ENCODE data around the gene ST6GALNAC3.
A peak's percentile ranks its signal among the peaks of the same experiment; 100 is the strongest.
"Not testable (repeated sequence)": the region's sequence is repeated elsewhere in the genome, so short reads cannot be mapped to it uniquely, and the experiment has no call there.

ST6GALNAC3 gene

DNA sequence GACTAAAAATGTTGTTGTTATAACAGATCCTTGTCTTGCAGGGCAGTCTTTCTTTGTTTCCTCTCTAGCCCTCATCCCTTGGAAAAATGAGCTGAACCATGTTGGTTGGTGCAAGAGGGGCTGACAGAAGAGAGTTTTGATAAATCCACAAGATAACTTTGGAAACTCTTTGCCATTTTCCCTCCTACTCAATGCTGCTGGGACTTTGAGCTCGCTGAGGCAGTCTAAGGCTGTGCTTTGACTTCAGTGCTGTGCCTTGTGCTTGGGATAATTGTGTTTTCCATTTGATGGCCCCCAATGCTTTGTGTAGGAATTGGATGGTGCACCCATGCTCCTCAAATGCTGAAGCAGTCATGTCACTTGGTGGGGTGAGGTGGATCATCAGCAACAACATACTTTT, 31.7 kb downstream of the ST6GALNAC3 start:
- no peak for DNase-seq

DNA sequence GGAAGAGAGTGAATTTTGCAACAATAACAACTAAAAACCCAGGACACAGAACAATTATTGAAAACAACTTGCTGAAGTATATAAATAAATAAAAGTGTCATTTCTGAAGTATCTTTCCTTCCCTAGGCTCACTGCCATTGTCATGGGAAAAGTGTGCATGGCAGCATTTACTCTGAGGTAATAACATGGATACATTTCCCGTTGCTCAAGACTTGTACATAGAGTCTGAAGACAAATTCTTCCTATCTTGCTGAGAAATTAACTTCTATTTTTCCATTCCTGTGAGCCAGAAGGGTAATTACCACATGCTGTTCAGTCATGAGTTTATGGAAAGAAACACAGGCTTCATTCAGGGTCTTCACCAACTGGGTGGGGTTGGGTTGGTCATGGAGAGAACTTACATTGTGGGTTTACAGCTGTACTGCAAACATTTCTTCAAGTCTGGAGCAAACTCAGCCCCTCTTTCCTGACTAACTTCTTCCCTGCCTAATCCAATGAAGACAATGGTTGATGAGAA, 32.2 kb downstream of the ST6GALNAC3 start:
- no peak for DNase-seq

DNA sequence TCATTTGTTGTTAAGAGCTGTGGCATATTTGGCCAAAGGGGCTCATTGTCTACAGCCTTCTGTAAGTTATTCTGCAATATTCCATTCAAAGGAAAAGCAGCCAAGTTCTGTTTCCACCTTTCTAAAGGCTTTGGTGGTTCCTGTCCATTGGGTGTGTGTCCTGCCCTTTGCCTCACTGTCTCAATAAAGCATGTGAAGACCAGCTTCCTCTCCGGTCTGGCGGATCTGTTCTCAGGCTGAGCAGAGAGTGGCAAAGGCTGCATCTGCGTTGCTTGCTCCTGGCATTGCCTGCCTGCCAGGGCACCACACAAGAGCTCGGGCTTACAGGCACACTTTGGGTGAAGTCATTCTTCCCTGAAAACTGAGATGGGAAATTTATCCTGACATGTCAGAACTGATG, 34.9 kb downstream of the ST6GALNAC3 start:
- DNase-seq: peak in 14 of 58 donors; percentile 1 to 23 (median 8)

DNA sequence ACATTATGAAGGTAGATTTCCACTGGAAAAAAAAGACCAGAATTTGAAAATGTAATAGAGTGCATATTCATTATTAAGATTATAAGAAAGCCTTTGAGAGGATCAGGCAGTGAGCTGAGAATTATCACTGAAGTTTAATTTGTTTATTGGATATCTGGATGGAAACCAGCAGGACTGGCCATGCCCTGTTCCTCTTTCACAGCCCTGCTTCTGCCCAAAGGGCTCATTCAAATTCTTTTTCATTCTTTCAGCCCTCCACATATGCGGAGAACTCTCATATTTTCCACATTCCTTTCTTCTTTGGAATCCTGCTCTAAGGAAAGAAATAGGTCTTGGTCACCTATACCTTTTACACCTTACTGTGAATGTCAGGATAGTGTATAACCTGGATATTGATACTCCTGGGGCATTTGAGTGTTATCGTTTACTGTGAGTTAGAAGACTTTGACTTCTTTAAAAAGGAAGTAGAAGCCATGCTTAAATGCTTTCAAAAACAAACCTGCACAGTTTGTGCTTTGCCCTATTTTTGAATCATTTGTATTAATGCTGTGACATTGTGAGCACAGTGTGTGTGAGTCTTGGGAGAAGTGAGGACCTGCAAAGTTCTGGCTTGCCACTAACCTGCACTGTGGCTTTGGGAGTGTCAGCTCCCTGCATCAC, 35.5 kb downstream of the ST6GALNAC3 start:
- DNase-seq: no peak

DNA sequence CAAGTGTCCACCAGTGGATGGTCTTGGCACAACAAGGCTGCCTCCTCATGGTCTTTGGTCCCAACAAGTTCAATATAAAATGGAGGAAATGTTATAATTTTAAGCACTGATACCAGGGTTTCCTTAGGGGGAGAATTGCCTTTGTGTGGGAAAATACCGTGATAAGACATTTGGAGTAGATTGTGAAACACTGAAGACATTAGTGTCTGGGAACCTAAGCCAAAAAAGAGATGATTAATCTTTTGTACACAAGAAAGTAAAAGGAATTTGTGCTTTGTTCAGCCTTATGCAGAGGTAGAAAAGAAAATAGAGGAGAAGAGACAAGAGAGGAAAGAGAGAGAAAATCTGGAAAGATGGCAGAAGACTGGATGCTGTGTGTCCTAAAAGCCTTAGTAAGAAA, 36.1 kb downstream of the ST6GALNAC3 start:
- no peak for DNase-seq

DNA sequence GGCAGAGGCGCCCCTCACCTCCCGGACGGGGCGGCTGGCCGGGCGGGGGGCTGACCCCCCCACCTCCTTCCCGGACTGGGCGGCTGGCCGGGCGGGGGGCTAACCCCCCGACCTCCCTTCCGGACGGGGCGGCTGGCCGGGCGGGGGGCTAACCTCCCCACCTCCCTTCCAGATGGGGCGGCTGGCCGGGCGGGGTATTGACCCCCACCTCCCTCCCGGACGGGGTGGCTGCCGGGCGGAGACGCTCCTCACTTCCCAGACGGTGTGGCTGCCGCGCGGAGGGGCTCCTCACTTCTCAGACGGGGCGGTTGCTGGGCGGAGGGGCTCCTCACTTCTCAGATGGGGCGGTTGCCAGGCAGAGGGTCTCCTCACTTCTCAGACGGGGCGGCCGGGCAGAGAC, 37.8 kb downstream of the ST6GALNAC3 start:
- not testable (repeated sequence) for DNase-seq

DNA sequence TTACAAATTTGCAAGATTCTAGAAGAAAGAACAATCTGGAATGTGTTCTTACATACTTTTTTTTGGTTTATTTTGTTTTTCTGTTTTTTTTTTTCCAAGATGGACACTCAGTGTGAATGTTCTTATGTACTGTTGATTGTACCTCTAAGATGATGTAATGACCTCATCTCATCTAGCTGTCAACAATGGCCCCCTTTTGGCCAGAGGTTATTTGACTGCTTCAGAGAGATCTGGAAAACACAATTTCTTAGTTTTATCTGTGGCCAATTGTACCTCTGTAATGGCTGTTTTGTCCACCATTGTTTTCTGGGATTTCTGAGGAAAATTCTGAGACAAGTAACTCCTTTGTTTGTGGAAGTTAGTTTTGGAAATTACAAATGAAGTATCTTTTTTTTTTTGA, 38.9 kb downstream of the ST6GALNAC3 start:
- DNase-seq: no peak

DNA sequence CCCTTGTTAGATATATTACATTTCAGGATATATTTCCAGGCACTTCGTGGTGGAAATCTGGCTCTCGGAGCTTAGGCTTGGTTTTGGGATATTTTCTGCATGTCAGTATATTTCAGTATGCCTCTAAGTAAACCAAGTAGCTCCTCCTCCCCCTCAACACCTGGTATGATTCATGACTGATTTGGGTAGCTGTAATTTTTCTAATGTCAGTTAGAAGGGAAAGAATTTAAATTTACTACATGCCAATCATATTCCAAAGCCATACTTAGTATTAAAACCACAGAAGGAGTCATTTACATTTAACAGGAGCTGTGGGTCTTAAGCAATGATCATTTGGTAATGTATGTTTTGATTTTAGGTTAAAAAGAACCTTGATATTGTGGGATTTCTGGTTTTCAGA, 40.6 kb downstream of the ST6GALNAC3 start:
- DNase-seq: peak in 1 of 58 donors; percentile 39

DNA sequence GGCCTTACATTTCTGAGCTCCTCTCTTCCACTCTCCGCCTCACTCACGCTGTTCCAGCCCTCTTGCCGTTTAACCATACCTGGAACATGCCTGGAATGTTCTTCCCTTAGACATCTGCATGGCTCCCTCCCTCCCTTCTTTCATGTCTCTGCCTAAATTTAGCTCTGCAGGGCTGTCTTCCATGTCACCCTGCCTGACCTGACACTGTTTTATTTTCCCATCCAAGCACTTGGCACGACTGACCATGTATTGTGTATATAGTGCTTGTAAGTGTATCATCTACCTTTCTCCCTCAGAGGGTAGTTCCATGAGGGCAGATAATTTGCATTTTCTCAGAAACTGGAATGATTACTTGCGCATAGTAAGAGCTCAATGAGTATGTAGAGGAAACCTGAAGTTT, 47.3 kb downstream of the ST6GALNAC3 start:
- no peak for DNase-seq

DNA sequence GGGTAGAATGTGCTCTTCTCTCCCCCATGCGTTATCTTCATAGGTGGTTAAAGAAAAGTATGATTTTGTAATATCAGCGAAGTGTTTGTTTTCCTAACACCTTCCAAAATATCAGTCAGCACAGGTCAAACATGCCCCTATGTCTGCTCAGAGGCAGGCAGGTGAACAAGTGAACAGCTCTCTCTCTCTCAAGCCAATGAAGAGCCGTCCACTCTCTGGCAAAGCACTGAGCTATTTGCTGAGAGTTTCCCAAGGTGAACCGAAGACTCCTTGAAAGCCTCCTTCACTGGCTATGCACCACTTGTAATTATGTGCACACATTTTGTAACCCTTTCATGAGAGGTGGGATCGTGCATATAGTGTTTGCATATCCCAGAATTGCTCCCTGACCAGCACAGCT, 47.7 kb downstream of the ST6GALNAC3 start:
- no peak for DNase-seq

DNA sequence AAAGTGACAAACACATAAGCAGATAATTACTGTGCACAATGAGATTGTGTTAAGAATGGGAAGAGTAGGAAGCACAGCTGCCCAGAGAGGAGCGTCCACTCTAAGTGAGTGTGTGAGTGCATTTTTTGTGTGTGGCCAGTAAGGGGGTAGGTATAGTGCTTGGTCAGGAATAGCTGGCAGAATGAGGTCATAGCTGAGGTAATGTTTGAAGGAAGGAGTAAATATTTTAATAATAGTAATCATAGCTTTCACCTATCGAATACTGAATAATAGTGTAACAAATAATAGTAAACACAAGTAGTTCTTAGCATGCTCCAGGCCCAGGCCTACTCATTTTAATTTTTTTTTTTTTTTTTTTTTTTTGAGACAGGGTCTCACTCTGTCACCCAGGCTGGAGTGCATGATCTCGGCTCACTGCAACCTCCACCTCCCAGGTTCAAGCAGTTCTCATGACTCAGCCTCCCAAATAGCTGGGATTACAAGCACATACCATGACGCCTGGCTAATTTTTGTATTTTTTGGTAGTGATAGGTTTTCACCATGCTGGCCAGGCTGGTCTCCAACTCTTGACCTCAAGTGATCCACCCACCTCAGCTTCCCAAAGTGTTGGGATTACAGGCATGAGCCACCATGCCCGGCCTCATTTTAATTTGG, 49.0 kb downstream of the ST6GALNAC3 start:
- not testable (repeated sequence) for DNase-seq

DNA sequence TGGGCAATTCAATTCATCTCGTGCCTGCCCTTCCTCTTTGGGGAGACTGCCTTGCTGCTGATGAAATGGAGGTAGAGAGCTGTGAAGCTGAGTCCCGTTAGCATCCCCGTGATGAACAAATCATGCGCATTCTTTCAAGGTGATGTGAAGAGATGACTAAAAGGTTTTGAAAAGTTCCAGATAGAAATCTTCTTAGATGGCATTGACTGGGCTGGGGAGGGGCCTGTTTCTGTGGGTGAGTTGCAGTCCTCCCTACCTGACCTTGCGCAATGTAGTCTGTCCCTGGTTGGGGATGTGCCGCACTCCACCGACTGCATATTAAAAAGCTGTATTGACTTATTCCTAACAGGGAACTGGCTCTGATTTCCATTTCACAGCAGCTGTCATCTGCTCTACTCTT, 49.6 kb downstream of the ST6GALNAC3 start:
- no peak for DNase-seq

DNA sequence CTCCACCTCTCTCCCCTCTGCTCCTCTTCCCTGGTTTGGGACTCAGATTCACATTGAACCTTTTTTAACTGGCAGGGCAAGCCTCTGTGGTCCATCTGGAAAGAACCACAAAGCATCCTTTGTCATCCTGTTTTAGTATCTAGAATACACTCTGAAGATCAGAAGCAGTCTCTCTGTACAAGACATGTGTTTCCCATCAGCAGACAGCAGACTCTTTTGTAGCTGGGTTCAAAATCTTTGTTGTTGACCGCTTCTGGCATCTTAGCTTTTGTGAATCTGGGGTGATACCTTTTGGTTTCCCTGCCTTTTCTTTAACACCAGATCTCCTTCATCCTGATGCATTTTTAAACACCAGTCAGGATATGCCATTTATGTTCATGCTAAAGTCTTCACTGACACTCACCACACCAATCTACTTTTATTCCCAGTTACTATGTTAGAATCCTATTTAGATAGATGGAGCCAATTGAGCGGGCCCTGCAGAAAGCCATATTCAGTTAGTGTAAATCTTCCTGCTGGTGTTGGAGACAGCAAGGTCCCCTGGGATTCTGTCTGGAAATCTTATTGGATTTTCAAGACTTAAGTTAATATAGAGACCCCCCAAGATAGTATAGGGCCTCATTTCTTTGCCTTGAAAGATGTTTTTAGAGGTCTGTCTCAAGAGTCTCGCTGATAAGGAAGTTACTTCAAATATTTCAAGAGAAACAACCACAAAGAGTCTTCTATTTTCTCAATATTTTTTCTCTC, 51.1 kb downstream of the ST6GALNAC3 start:
- no peak for DNase-seq

DNA sequence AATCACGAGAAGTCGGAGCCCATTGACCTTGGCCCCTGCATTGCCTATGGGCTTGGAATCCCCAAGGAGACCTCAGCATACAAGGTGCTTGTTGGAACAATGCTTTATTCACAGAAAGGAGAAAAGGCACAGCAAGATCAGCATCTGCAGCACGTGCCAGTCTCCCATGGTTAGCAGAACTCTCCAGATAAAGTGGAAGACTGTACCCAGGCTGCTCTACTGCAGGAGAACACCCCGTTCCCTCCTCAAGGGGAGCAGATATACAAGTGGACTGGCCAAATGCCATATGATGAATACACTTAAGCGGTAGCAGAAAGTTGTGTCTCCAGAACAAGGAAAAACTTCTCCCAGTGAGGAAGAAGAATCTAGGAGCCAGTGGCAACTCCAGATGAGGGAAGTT, 53.5 kb downstream of the ST6GALNAC3 start:
- no peak for DNase-seq

DNA sequence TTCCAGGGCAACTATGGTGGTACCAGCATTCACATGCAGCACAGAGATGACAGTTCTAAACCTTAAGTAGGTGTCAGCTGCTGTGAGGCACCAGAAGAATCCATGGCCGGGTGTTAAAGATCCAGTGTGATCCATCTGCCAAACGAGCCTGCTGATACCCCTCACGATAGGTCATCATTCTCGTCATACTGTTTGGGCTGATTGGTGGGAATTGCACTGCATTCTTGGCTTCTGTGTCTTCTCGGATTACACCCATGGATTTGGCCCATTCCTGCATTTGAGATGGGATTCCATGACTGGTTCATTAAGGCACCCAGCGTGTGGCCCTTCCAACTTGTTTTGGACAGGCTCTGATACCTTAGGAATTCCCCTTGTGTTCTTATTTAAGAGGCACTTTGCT, 55.2 kb downstream of the ST6GALNAC3 start:
- no peak for DNase-seq

DNA sequence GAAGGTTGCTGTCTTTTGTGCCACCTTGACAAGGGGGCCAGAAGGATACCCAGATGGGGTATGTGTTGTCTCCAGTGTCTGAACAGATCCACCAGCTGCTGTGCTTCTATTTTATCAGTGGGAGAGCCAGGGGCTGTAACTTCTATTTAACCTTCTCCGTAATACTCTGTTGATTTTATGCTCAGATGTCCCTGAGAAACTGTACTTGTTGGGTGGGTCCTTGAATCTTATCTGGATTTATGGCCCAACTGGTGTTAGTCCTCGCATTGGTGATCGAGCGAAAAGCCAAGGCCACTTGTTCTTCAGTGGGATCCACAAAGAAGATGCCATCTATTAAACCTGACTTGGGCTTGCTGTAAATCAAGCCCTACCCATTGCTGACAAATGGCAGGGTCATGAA, 56.4 kb downstream of the ST6GALNAC3 start:
- DNase-seq: no peak

DNA sequence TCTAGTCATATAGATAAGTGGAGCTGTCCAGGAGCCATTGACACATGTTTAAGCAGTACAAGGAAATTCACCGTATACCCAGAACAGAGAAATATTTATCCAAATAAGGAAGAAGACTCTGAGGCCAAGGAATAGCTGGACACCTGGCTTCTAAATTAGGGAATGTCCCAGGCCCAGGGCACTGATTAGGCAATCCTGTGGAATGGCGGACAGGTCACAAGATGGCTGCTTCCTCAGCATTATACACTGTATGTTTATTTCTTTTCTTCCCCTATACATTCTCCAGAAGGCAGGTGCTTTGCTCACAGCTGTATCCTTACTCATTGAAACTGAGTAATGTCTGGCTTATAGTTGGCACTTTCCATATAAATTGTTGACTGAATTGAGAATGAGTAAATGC, 59.4 kb downstream of the ST6GALNAC3 start:
- no peak for DNase-seq

DNA sequence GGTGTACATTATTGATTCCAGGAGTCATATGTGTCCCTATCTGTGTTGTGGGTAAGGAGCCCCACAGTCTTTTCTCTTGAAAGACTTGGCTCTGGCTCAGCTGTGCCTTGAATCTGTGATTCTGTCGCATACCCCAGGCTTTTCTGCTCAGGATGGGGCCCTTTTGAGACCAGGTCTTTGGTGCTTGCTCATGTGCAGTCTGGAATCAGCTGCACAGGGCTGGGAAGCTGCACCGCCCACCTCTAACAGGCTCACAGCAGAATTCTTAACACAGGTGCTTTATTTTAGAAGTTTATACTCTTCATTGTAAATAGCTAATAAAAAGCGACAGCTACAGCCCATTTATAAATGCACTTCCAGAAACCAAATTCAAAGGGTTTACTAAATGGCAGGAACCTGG, 61.3 kb downstream of the ST6GALNAC3 start:
- no peak for DNase-seq

DNA sequence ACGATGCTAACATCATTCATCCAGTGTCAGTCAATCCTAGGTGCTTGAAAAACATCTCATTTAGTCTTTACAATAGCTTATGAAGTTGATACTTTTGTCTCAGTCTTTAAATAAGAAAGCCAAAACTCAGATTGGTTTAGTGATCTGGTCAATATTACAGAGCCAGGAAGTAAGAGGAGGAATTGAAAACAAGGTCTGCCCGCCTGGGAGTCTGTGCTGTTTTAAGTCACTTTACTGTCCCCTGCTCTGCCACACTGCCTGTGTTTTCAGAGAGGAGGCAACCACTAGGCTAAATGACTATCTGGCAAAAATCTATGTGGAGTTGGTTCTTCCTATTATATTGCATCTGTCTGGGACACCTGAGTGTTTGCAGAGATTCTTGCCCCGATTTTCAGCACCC, 62.3 kb downstream of the ST6GALNAC3 start:
- no peak for DNase-seq

DNA sequence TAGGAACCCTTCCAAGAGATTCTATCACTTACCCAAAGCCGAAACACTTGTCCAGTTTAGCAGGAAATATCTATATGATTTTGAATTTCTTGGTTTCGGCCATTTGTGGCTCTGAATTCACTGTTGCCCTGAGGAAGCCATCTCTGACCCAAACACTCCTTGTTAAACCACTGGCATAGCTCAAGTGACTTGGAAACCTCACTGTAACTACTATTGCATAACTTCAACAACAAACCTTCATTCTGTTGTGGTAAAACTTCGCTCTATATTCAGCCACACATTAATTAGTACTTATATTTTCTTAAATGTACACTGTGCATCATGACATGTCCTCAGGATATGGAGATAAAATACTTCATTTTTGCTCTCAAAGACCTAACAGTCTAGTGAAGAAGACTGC, 63.2 kb downstream of the ST6GALNAC3 start:
- no peak for DNase-seq

DNA sequence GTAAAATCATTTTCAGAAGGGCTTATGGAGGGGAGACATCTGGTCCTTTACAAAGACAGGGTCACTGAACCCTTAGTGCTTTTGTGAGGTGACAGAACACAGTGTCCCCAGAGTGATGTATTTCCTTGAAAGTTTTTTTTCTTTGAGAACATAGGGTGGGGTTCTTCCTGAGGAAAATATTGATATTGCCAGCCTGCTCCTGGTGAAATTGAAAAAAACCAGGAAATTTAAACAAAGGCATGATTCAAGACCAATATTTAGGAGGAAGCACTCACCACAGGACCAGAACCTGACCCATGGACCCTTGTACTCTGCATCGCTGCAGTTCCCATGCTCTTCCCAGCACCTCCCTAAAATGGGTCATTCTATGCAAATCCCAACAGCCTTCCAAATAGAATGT, 63.7 kb downstream of the ST6GALNAC3 start:
- DNase-seq: no peak

DNA sequence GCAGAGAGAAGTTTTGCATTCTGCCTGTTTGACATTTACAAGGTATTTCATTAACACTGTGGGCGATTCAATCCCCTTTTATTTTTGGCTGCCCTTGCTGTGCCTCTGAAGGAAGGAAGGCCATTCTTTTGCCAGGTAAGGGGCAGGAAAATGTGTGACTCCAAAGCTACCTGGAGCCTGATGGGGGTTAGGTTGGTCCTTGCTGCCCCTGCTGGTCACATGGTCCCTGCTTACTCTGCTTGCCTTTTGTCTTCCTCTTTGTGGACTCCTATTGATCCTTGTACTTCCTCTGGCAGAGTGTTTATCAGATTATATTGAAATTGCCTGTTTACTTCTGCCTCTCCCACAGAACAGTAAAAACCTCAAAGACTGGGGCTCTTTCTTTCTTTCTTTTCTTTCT, 65.7 kb downstream of the ST6GALNAC3 start:
- no peak for DNase-seq

DNA sequence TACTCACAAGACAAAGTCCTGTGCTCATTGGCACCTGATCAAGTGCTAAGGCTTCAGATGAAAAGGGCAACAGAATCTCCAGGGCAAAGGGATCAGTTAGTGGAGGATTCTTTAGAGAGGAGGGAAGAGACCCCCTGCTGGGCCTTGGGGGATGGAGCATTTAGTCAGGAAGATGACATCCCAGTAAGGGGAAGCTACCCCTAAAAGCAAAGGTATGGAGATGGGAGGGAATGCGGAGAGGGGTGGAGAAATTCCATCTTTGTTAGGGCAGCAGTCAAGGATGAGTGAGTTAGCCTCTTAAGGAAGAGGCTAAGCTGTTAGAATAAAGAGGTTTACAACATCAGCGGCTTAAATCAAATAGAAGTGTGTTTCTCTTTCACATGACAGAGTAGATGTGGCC, 67.4 kb downstream of the ST6GALNAC3 start:
- no peak for DNase-seq
